NB4 (cell line): ENCODE measurements around the gene B9D2.
"Not testable (repeated sequence)": the region's sequence is repeated elsewhere in the genome, so short reads cannot be mapped to it uniquely, and the experiment has no call there.

ENCODE experiments used
- DNase-seq: peaks from one replicate; pipeline ENCODE4 v3.0.0; 2010; ENCODE audit warnings: low read depth
- H3K4me3 ChIP-seq: one replicate; pipeline ENCODE4 v1.5.1; 2011; ENCODE audit warnings: mild to moderate bottlenecking, low read depth, low read length, moderate library complexity
- CTCF ChIP-seq: IDR thresholded peaks from one replicate; pipeline ENCODE4 v1.5.1; 2012; ENCODE audit warnings: low read depth, low read length
- MAX ChIP-seq: IDR thresholded peaks from 2 replicates; pipeline ENCODE4 v1.6.1; 2011; ENCODE audit warnings: low read depth, low read length
- MYC ChIP-seq: IDR thresholded peaks from 2 replicates; pipeline ENCODE4 v1.6.1; 2011; ENCODE audit warnings: low read depth, low read length
- POLR2A ChIP-seq: IDR thresholded peaks from 2 replicates; pipeline ENCODE4 v1.6.1; 2011; ENCODE audit warnings: mild to moderate bottlenecking; ENCODE audit not compliant: insufficient read length; ENCODE audit errors: extremely low read depth

B9D2 gene

GRCh38 chr19:41384351-41384750, 20.4 kb upstream of the B9D2 start:
- no peak for TF ChIP-seq POLR2A
- no peak for TF ChIP-seq MYC
- H3K4me3 ChIP-seq = no peak overlapping the region
- DNase-seq = no peak

- not testable (repeated sequence) for DNase-seq
Observed at GRCh38 chr19:41381536-41381935, 17.6 kb upstream of the B9D2 start.

GRCh38 chr19:41377977-41378709, 14.2 kb upstream of the B9D2 start:
- H3K4me3 ChIP-seq = no peak overlapping the region
- no peak for TF ChIP-seq POLR2A
- TF ChIP-seq MAX = no peak
- no peak for TF ChIP-seq MYC
- no peak for TF ChIP-seq CTCF
- no peak for DNase-seq

More at GRCh38 chr19:41381536-41381935, 17.6 kb upstream of the B9D2 start:
- H3K4me3 ChIP-seq = not testable (repeated sequence)

- TF ChIP-seq CTCF = no peak
- no peak for TF ChIP-seq MAX
- TF ChIP-seq MYC = no peak
- no peak for TF ChIP-seq POLR2A
- no peak for DNase-seq
- no peak overlapping the region for H3K4me3 ChIP-seq
Observed at GRCh38 chr19:41376998-41377365, 13.0 kb upstream of the B9D2 start.

- TF ChIP-seq MYC (no peak), MAX (no peak), CTCF (no peak), POLR2A (no peak)
- no peak for DNase-seq
- peak within 1 kb of the TSS; percentile 28 for H3K4me3 ChIP-seq
Observed at GRCh38 chr19:41376241-41376997, 12.5 kb upstream of the B9D2 start, which contains the start of gene TMEM91. Gene TMEM91, plus strand, starts transcription at chr19:41376533. Its CDS starts 1,777 bp downstream, at chr19:41378310.

- TF ChIP-seq MYC = no peak
- TF ChIP-seq MAX = no peak
- no peak for TF ChIP-seq POLR2A
- TF ChIP-seq CTCF = no peak
Observed at GRCh38 chr19:41373993-41374392, 10.0 kb upstream of the B9D2 start.

More at GRCh38 chr19:41373993-41374392, 10.0 kb upstream of the B9D2 start:
- DNase-seq = no peak
- no peak overlapping the region for H3K4me3 ChIP-seq
